K562 (cell line): ENCODE results near the gene LRCH1.

Source experiments
- BRCA1 ChIP-seq, 2 experiments: fragments of 450-650 bp in 1 of 2; sonication (generic) in 1 of 2; formaldehyde crosslinking in 1 of 2; IDR thresholded peaks; 2 replicates each; pipeline versions ENCODE4 v1.5.0 to v1.6.1; 2017 to 2020; ENCODE audit warnings: mild to moderate bottlenecking in 1 of 2, missing genetic modification reagents in 1 of 2
- CTCF ChIP-seq, 3 experiments: IDR thresholded peaks in 2 of 3; conservative IDR thresholded peaks in 1 of 3; 2 replicates each; pipeline ENCODE4 v1.5.1; 2011 to 2012; ENCODE audit warnings: low read length in 3 of 3, mild to moderate bottlenecking in 3 of 3, control low read depth in 2 of 3, improper control_type of control experiment in 1 of 3, inconsistent platforms in 1 of 3, low read depth in 1 of 3, mixed read lengths in 1 of 3, moderate library complexity in 1 of 3; ENCODE audit not compliant: insufficient read depth in 2 of 3
- EP300 ChIP-seq: IDR thresholded peaks from 2 replicates; pipeline ENCODE4 v1.6.1; 2012; ENCODE audit warnings: low read length, improper control_type of control experiment
- EZH2 ChIP-seq: IDR thresholded peaks from 2 replicates; pipeline ENCODE4 v1.6.1; 2012; ENCODE audit warnings: low read depth, mild to moderate bottlenecking, inconsistent platforms, low read length, borderline replicate concordance
- FOSL1 ChIP-seq: fragments of 200-800 bp; sonication (Bioruptor generic); conservative IDR thresholded peaks from 2 replicates; pipeline ENCODE4 v1.6.1; 2016; ENCODE audit warnings: missing genetic modification characterization, missing compliant biosample characterization
- GABPB2 ChIP-seq: fragments of 250-450 bp; sonication (Bioruptor Pico); conservative IDR thresholded peaks from 2 replicates; pipeline ENCODE4 v1.5.1; 2021; ENCODE audit warnings: mild to moderate bottlenecking
- IRF1 ChIP-seq: sonication (generic); formaldehyde crosslinking; IDR thresholded peaks from 2 replicates; pipeline ENCODE4 v1.8.0; 2022; ENCODE audit warnings: missing genetic modification reagents, mild to moderate bottlenecking, borderline replicate concordance
- L3MBTL2 ChIP-seq: fragments of 450-650 bp; IDR thresholded peaks from 2 replicates; pipeline ENCODE4 v1.6.1; 2016; ENCODE audit warnings: mild to moderate bottlenecking, moderate library complexity
- POLR2A ChIP-seq: fragments of 450-650 bp; conservative IDR thresholded peaks from 2 replicates; pipeline ENCODE4 v1.6.1; 2016
- POLR2AphosphoS5 ChIP-seq: IDR thresholded peaks from 2 replicates; pipeline ENCODE4 v1.6.1; 2011; ENCODE audit warnings: mild to moderate bottlenecking, low read depth, low read length, moderate library complexity; ENCODE audit not compliant: control insufficient read depth, insufficient read depth
- RBBP5 ChIP-seq: fragments of 200-600 bp; sonication (generic); IDR thresholded peaks from 2 replicates; pipeline ENCODE4 v1.6.1; 2012; ENCODE audit warnings: borderline replicate concordance, mild to moderate bottlenecking, low read length, control low read depth, inconsistent platforms; ENCODE audit not compliant: insufficient read depth, poor library complexity, severe bottlenecking
- SAFB ChIP-seq: fragments of 200-400 bp; formaldehyde crosslinking; IDR thresholded peaks from 2 replicates; pipeline ENCODE4 v1.6.1; 2017; ENCODE audit warnings: low read depth, low read length, borderline replicate concordance
- TBP ChIP-seq: optimal IDR thresholded peaks from 2 replicates; pipeline ENCODE3; 2011; ENCODE audit warnings: low read depth, low read length, improper control_type of control experiment
- TGIF2 ChIP-seq: sonication (generic); formaldehyde crosslinking; IDR thresholded peaks from 2 replicates; pipeline ENCODE4 v1.8.1; 2022; ENCODE audit warnings: mild to moderate bottlenecking, missing genetic modification reagents, moderate library complexity

GRCh38 chr13:46553886-46554858, 1.2 kb downstream of the LRCH1 start:
- TF ChIP-seq GABPB2 (CRISPR knock-in tag) (no peak), FOSL1 (tag) (no peak), TGIF2 (CRISPR knock-in tag) (no peak), BRCA1 (IDR thresholded peaks at IDR 0.05) (no peak), BRCA1 (CRISPR knock-in tag; IDR thresholded peaks at IDR 0.05) (no peak), L3MBTL2 (no peak), EP300 (0 out of 2 replicates have a peak, but pooled peaks have one; percentile 4), POLR2AphosphoS5 (no peak), EZH2 (no peak), RBBP5 (peak; percentile 29), CTCF (IDR thresholded peaks at IDR 0.05 in 2 of 3, conservative IDR thresholded peaks at IDR 0.05 in 1 of 3; ENCODE audit: insufficient read depth in 2 of 3, low read depth in 1 of 3, low read length in 3 of 3) (peak in 2 of 3 experiments; percentile 9 to 30; a peak in 2 of 6 replicates), SAFB (peak; percentile 65; the same call in 1 of the 2 replicates), POLR2A (peak; percentile 54), IRF1 (CRISPR knock-in tag) (no peak), TBP (no peak)
